OCI-LY3 (cell line): ENCODE measurements around the gene JCAD.

ENCODE experiments used
- CTCF ChIP-seq: fragments of 200-600, 300-600 bp; sonication (generic); IDR thresholded peaks from 2 replicates; pipeline ENCODE4 v1.5.1; 2014; ENCODE audit warnings: antibody characterized with exemption, low read length, low read depth
- EZH2phosphoT487 ChIP-seq: fragments of 200-600 bp; shearing (Covaris generic); IDR thresholded peaks from 2 replicates; pipeline ENCODE4 v1.6.1; 2018; ENCODE audit warnings: antibody characterized with exemption, mixed run types, low read depth

GRCh38 chr10:30056281-30056680 lies 3.1 kb downstream of the JCAD start:
- TF ChIP-seq CTCF = no peak
- TF ChIP-seq EZH2phosphoT487 = no peak
